GM12875 (cell line): ENCODE measurements around the gene SCARB1.

ENCODE experiments used
- H3K4me3 ChIP-seq: one replicate; pipeline ENCODE4 v1.5.1; 2011; ENCODE audit warnings: low read depth, low read length, control low read depth
- CTCF ChIP-seq: IDR thresholded peaks from 2 replicates; pipeline ENCODE4 v1.5.1; 2011; ENCODE audit warnings: low read depth, mild to moderate bottlenecking, control low read depth, inconsistent platforms, low read length, moderate library complexity, borderline replicate concordance; ENCODE audit not compliant: insufficient read depth

The SCARB1 gene

DNA sequence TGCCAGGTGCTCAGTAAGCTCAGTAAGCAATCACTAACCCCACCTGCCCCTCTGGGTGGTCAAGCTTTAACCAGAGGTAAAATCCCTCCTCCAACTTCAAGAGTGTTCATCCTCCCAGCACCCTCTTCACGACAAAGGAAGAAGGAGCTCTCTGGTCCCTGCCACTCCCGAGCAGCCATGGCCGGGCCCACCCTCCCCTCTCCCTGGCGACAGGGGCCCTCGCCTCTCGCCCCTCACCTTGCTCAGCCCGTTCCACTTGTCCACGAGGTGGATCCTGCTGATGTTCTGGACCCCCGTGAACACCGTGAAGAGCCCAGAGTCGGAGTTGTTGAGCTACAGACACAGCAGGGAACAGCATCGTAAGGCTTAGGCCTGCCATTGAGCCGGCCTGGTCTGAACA, 52.0 kb downstream of the SCARB1 start:
- no peak overlapping the region for H3K4me3 ChIP-seq
- TF ChIP-seq CTCF, result no peak

GRCh38 chr12:124809878-124810277, 53.8 kb downstream of the SCARB1 start:
- H3K4me3 ChIP-seq, result no peak overlapping the region
- no peak for TF ChIP-seq CTCF

DNA sequence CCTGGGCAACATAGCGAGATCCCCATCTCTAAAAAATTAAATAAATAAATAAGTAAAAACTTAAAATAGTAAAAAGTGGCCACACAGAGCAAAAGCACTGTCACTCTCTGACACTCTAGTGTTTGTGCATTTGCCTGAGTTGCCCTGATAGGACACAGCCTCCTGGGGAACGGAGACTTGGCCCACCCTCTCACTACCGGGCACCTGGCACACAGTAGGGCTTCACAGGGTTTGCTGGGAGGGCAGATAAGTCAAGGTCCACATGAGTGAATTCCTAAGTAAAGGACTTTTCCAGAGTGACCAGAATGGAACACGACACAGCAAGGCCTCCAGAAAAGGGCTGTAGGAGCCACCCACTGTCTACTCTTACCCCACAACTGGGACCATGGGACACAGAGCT, 54.3 kb downstream of the SCARB1 start:
- no peak for TF ChIP-seq CTCF
- H3K4me3 ChIP-seq, result no peak overlapping the region

GRCh38 chr12:124808272-124808671, 55.4 kb downstream of the SCARB1 start:
- TF ChIP-seq CTCF, result no peak
- H3K4me3 ChIP-seq, result no peak overlapping the region

GRCh38 chr12:124805876-124806668, 57.6 kb downstream of the SCARB1 start:
- H3K4me3 ChIP-seq, result no peak overlapping the region

DNA sequence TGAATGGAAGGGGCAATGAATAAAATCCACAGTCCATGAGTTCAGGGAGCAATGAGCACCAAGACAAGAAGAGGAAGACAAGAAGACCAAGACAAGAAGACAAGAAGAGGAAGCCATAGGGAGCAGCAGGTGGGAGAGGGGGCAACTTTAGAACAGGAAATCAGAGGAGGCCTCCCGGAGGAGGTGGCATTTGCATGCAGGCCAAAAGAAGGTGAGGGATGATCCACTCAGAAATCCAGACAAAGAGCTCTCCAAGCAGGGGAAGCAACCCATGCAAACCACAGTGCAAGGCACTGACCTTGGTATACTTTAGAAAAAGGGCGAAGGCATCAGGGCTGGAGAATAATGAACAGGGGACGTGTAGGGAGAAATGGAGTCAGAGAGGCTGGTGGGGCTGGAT, 58.6 kb downstream of the SCARB1 start:
- no peak for TF ChIP-seq CTCF
- H3K4me3 ChIP-seq, result no peak overlapping the region

More at GRCh38 chr12:124805876-124806668, 57.6 kb downstream of the SCARB1 start:
- no peak for TF ChIP-seq CTCF

- no peak overlapping the region for H3K4me3 ChIP-seq
Measured at GRCh38 chr12:124804011-124804621, 59.5 kb downstream of the SCARB1 start.

More at GRCh38 chr12:124804011-124804621, 59.5 kb downstream of the SCARB1 start:
- no peak for TF ChIP-seq CTCF
